ENCODE measurements around the gene CLASP1.

GRCh38 chr2:121613774-121614173 lies 35.5 kb downstream of the CLASP1 start:
- TF ChIP-seq CTCF (IDR thresholded peaks at IDR 0.05; ENCODE audit: low read depth, low read length) (no peak), EZH2phosphoT487 (IDR thresholded peaks at IDR 0.05; ENCODE audit: low read depth) (no peak)
